ENCODE measurements around the gene CCDC6.
"Not testable (repeated sequence)": the region's sequence is repeated elsewhere in the genome, so short reads cannot be mapped to it uniquely, and the experiment has no call there.

Gene CCDC6

GRCh38 chr10:59895629-59896116, 10.7 kb downstream of the CCDC6 start:
- no CpG with 5 or more reads among the region's 10 CpGs for WGBS (ENCODE audit: insufficient coverage, insufficient read length)
- H3K4me1 ChIP-seq (ENCODE audit: control insufficient read depth, insufficient read depth, low read length), result peaks cover 6% of the 10 kb centered on the region; the same call in 1 of the 2 replicates
- no peaks in the 10 kb centered on the region for H3K9me3 ChIP-seq (ENCODE audit: control insufficient read depth, insufficient read depth, low read length)
- H3K36me3 ChIP-seq (ENCODE audit: control insufficient read depth, insufficient read depth, low read length), result no peaks in the 10 kb centered on the region
- no peaks in the 10 kb centered on the region for H3K27me3 ChIP-seq (ENCODE audit: control insufficient read depth, insufficient read depth, low read length)
- no peak overlapping the region for H3K27ac ChIP-seq (ENCODE audit: low read length)
- DNase-seq (ENCODE audit: low read depth, low spot score), result no peak
- no peak overlapping the region for H3K4me3 ChIP-seq (ENCODE audit: low read length)

- no CpG with 5 or more reads among the region's 4 CpGs for WGBS (ENCODE audit: insufficient coverage, insufficient read length)
- H3K9me3 ChIP-seq (ENCODE audit: control insufficient read depth, insufficient read depth, low read length), result no peaks in the 10 kb centered on the region
- H3K27me3 ChIP-seq (ENCODE audit: control insufficient read depth, insufficient read depth, low read length), result no peaks in the 10 kb centered on the region
- no peak overlapping the region for H3K27ac ChIP-seq (ENCODE audit: low read length)
- no peak overlapping the region for H3K4me3 ChIP-seq (ENCODE audit: low read length)
- no peaks in the 10 kb centered on the region; the same call in 1 of the 2 replicates for H3K4me1 ChIP-seq (ENCODE audit: control insufficient read depth, insufficient read depth, low read length)
- H3K36me3 ChIP-seq (ENCODE audit: control insufficient read depth, insufficient read depth, low read length), result no peaks in the 10 kb centered on the region
- no peak for DNase-seq (ENCODE audit: low read depth, low spot score)
These were observed 12.2 kb downstream of the CCDC6 start for GRCh38 chr10:59894114-59894513.

GRCh38 chr10:59892697-59893096, 13.7 kb downstream of the CCDC6 start:
- H3K27me3 ChIP-seq (ENCODE audit: control insufficient read depth, insufficient read depth, low read length), result no peaks in the 10 kb centered on the region
- H3K27ac ChIP-seq (ENCODE audit: low read length), result no peak overlapping the region
- no peaks in the 10 kb centered on the region for H3K36me3 ChIP-seq (ENCODE audit: control insufficient read depth, insufficient read depth, low read length)
- WGBS (ENCODE audit: insufficient coverage, insufficient read length), result no CpG with 5 or more reads among the region's 3 CpGs
- no peak overlapping the region for H3K4me3 ChIP-seq (ENCODE audit: low read length)
- DNase-seq (ENCODE audit: low read depth, low spot score), result no peak
- no peaks in the 10 kb centered on the region; the same call in 1 of the 2 replicates for H3K4me1 ChIP-seq (ENCODE audit: control insufficient read depth, insufficient read depth, low read length)
- H3K9me3 ChIP-seq (ENCODE audit: control insufficient read depth, insufficient read depth, low read length), result no peaks in the 10 kb centered on the region

DNA sequence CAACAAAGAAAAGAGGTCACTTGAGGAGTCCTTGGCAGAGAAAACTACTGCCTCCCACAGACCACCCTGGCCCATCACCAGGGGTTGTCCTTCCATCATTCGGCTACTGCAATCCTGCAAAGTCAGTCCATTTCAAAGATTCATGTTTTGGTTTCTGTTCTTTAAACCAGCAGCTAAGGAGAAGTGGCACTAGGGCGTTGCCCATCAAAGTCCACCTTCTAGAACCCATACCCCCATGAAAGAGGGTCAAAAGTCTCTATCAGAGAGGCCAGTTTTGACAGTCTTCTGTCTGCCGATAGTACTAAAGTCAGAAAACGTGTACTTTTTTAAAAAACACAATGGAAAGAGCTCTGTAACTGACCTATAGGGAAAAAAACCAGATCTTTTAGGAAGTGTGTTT, 14.4 kb downstream of the CCDC6 start:
- Histone ChIP-seq H3K27me3 (ENCODE audit: control insufficient read depth, insufficient read depth, low read length) (no peaks in the 10 kb centered on the region), H3K27ac (ENCODE audit: low read length) (no peak overlapping the region), H3K9me3 (ENCODE audit: control insufficient read depth, insufficient read depth, low read length) (no peaks in the 10 kb centered on the region), H3K4me1 (ENCODE audit: control insufficient read depth, insufficient read depth, low read length) (no peaks in the 10 kb centered on the region; the same call in 1 of the 2 replicates), H3K4me3 (ENCODE audit: low read length) (no peak overlapping the region), H3K36me3 (ENCODE audit: control insufficient read depth, insufficient read depth, low read length) (no peaks in the 10 kb centered on the region)
- DNase-seq (ENCODE audit: low read depth, low spot score), result no peak
- WGBS (ENCODE audit: insufficient coverage, insufficient read length), result no CpG with 5 or more reads among the region's 4 CpGs

- no peak overlapping the region for H3K27ac ChIP-seq (ENCODE audit: low read length)
- H3K4me3 ChIP-seq (ENCODE audit: low read length), result no peak overlapping the region
- no peak for DNase-seq (ENCODE audit: low read depth, low spot score)
- no CpG with 5 or more reads among the region's 3 CpGs for WGBS (ENCODE audit: insufficient coverage, insufficient read length)
- no peaks in the 10 kb centered on the region for H3K36me3 ChIP-seq (ENCODE audit: control insufficient read depth, insufficient read depth, low read length)
- no peaks in the 10 kb centered on the region; the same call in 1 of the 2 replicates for H3K4me1 ChIP-seq (ENCODE audit: control insufficient read depth, insufficient read depth, low read length)
- no peaks in the 10 kb centered on the region for H3K9me3 ChIP-seq (ENCODE audit: control insufficient read depth, insufficient read depth, low read length)
- no peaks in the 10 kb centered on the region for H3K27me3 ChIP-seq (ENCODE audit: control insufficient read depth, insufficient read depth, low read length)
These were observed 15.0 kb downstream of the CCDC6 start for GRCh38 chr10:59891349-59891748.

GRCh38 chr10:59888781-59889435, 17.4 kb downstream of the CCDC6 start:
- no peak for DNase-seq (ENCODE audit: low read depth, low spot score)
- Histone ChIP-seq H3K27me3 (ENCODE audit: control insufficient read depth, insufficient read depth, low read length) (no peaks in the 10 kb centered on the region), H3K4me3 (ENCODE audit: low read length) (no peak overlapping the region), H3K27ac (ENCODE audit: low read length) (no peak overlapping the region), H3K4me1 (ENCODE audit: control insufficient read depth, insufficient read depth, low read length) (no peaks in the 10 kb centered on the region; the same call in 1 of the 2 replicates), H3K36me3 (ENCODE audit: control insufficient read depth, insufficient read depth, low read length) (no peaks in the 10 kb centered on the region), H3K9me3 (ENCODE audit: control insufficient read depth, insufficient read depth, low read length) (no peaks in the 10 kb centered on the region)
- no CpG with 5 or more reads among the region's 4 CpGs for WGBS (ENCODE audit: insufficient coverage, insufficient read length)

DNA sequence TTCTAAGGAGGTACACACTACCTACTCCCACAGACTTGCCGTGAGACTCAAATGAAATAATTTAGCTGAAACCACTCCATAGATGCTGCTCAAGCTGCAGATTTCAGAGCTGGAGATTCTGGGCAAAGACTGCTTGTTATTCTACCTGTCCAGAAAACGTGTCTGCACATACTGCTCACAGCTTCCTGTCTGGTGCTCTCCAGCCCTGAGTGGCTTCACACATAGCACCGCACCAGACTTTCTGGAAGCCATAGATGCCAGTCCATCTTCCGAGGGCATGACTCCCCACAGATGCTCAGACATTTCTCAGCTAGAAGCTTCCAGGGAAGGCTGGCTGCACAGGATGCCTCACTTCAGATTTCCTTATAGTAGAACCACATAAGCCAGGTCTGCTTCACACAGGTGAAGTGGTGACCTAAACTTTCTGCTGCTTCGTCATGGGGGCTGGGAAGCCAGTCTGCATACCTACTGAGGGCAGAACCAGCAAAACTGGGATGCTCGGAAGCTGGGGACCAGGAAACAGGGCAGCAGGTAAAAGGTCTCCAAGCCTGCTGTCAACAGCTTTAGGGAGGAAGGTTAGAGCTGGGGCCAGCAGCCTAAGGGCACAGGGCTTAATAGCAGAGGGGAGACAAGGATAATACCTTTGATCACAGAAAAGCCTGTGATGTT, 18.2 kb downstream of the CCDC6 start:
- H3K4me1 ChIP-seq (ENCODE audit: control insufficient read depth, insufficient read depth, low read length), result no peaks in the 10 kb centered on the region; the same call in 1 of the 2 replicates
- no peak overlapping the region for H3K4me3 ChIP-seq (ENCODE audit: low read length)
- WGBS (ENCODE audit: insufficient coverage, insufficient read length), result no CpG with 5 or more reads among the region's 6 CpGs
- H3K36me3 ChIP-seq (ENCODE audit: control insufficient read depth, insufficient read depth, low read length), result no peaks in the 10 kb centered on the region
- DNase-seq (ENCODE audit: low read depth, low spot score), result no peak
- H3K27ac ChIP-seq (ENCODE audit: low read length), result no peak overlapping the region
- H3K9me3 ChIP-seq (ENCODE audit: control insufficient read depth, insufficient read depth, low read length), result no peaks in the 10 kb centered on the region
- no peaks in the 10 kb centered on the region for H3K27me3 ChIP-seq (ENCODE audit: control insufficient read depth, insufficient read depth, low read length)

DNA sequence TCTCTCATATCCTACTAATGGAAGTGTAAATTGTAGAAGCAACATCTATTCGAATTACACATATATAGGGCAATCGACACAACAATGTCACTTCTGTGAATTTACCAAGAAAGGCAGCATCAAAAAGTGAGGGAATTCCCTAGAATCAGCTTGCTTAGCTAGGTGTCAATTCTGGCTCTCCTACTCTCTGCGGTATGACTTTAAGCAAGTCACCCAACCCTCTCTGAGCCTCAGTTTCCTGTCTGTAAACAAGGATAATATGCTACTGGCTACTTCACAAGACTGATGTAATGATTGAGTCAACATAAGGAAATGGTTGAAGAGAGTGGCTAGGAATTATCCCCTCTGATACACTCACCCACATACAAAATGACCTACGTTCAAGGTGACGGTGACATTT, 19.4 kb downstream of the CCDC6 start:
- Histone ChIP-seq H3K9me3 (ENCODE audit: control insufficient read depth, insufficient read depth, low read length) (no peaks in the 10 kb centered on the region), H3K36me3 (ENCODE audit: control insufficient read depth, insufficient read depth, low read length) (no peaks in the 10 kb centered on the region), H3K4me1 (ENCODE audit: control insufficient read depth, insufficient read depth, low read length) (no peaks in the 10 kb centered on the region), H3K4me3 (ENCODE audit: low read length) (no peak overlapping the region), H3K27ac (ENCODE audit: low read length) (no peak overlapping the region), H3K27me3 (ENCODE audit: control insufficient read depth, insufficient read depth, low read length) (no peaks in the 10 kb centered on the region)
- DNase-seq (ENCODE audit: low read depth, low spot score), result no peak
- WGBS (ENCODE audit: insufficient coverage, insufficient read length), result no CpG with 5 or more reads among the region's 5 CpGs

GRCh38 chr10:59885430-59886134, 20.8 kb downstream of the CCDC6 start:
- Histone ChIP-seq H3K36me3 (ENCODE audit: control insufficient read depth, insufficient read depth, low read length) (no peaks in the 10 kb centered on the region), H3K27me3 (ENCODE audit: control insufficient read depth, insufficient read depth, low read length) (no peaks in the 10 kb centered on the region), H3K4me1 (ENCODE audit: control insufficient read depth, insufficient read depth, low read length) (no peaks in the 10 kb centered on the region; the same call in 1 of the 2 replicates), H3K9me3 (ENCODE audit: control insufficient read depth, insufficient read depth, low read length) (no peaks in the 10 kb centered on the region), H3K4me3 (ENCODE audit: low read length) (no peak overlapping the region), H3K27ac (ENCODE audit: low read length) (no peak overlapping the region)
- DNase-seq (ENCODE audit: low read depth, low spot score), result no peak
- WGBS (ENCODE audit: insufficient coverage, insufficient read length), result no CpG with 5 or more reads among the region's 8 CpGs

GRCh38 chr10:59884893-59885292, 21.5 kb downstream of the CCDC6 start:
- H3K9me3 ChIP-seq (ENCODE audit: control insufficient read depth, insufficient read depth, low read length); DNase-seq (ENCODE audit: low read depth, low spot score); H3K4me1 ChIP-seq (ENCODE audit: control insufficient read depth, insufficient read depth, low read length); H3K4me3 ChIP-seq (ENCODE audit: low read length); H3K36me3 ChIP-seq (ENCODE audit: control insufficient read depth, insufficient read depth, low read length); H3K27me3 ChIP-seq (ENCODE audit: control insufficient read depth, insufficient read depth, low read length); H3K27ac ChIP-seq (ENCODE audit: low read length): not testable (repeated sequence)
- WGBS (ENCODE audit: insufficient coverage, insufficient read length), result no CpG with 5 or more reads among the region's 8 CpGs
